H9 (cell line): ENCODE results near the gene PIP5KL1. TPM values are rescaled to one million over a fixed set of nuclear protein-coding genes. Genes with fewer than 3 reads are reported as not detected.
A peak's percentile ranks its signal among the peaks of the same experiment; 100 is the strongest.

ENCODE experiments used
- DNase-seq: peaks from one replicate; pipeline ENCODE4 v3.0.0-alpha.2; 2017
- H2AFZ ChIP-seq: one replicate; pipeline ENCODE4 v1.6.1; 2013; ENCODE audit warnings: mild to moderate bottlenecking, low read length, control low read depth, moderate library complexity
- H2AK5ac ChIP-seq: 2 replicates; pipeline ENCODE4 v1.6.1; 2013; ENCODE audit warnings: low read length, control low read depth, mixed read lengths; ENCODE audit not compliant: insufficient read length
- H2BK120ac ChIP-seq: one replicate; pipeline ENCODE4 v1.6.1; 2013; ENCODE audit warnings: low read depth, mild to moderate bottlenecking, low read length, control low read depth, inconsistent platforms; ENCODE audit not compliant: poor library complexity, severe bottlenecking
- H2BK12ac ChIP-seq: 2 replicates; pipeline ENCODE4 v1.6.1; 2013; ENCODE audit warnings: low read length, control low read depth, mixed read lengths, low read depth; ENCODE audit not compliant: insufficient read length
- H2BK15ac ChIP-seq: 2 replicates; pipeline ENCODE4 v1.6.1; 2013; ENCODE audit warnings: low read depth, low read length, control low read depth
- H2BK20ac ChIP-seq: one replicate; pipeline ENCODE4 v1.6.1; 2013; ENCODE audit warnings: low read depth, mild to moderate bottlenecking, low read length, control low read depth, inconsistent platforms; ENCODE audit not compliant: poor library complexity, severe bottlenecking
- H2BK5ac ChIP-seq: 2 replicates; pipeline ENCODE4 v1.6.1; 2013; ENCODE audit warnings: low read length, control low read depth, mixed read lengths; ENCODE audit not compliant: insufficient read length
- H3K14ac ChIP-seq: 2 replicates; pipeline ENCODE4 v1.6.1; 2013; ENCODE audit warnings: low read length, control low read depth; ENCODE audit not compliant: insufficient read depth
- H3K18ac ChIP-seq: 2 replicates; pipeline ENCODE4 v1.6.1; 2013; ENCODE audit warnings: low read depth, mild to moderate bottlenecking, mixed read lengths, low read length, control low read depth; ENCODE audit not compliant: insufficient read length
- H3K23ac ChIP-seq: 2 replicates; pipeline ENCODE4 v1.6.1; 2013; ENCODE audit warnings: low read length, control low read depth, mixed read lengths, low read depth; ENCODE audit not compliant: insufficient read length
- H3K23me2 ChIP-seq: 2 replicates; pipeline ENCODE4 v1.6.1; 2013; ENCODE audit warnings: low read depth, mild to moderate bottlenecking, mixed read lengths, low read length, control low read depth; ENCODE audit not compliant: insufficient read length, poor library complexity, severe bottlenecking
- H3K27ac ChIP-seq: 2 replicates; pipeline ENCODE4 v1.5.1; 2013; ENCODE audit warnings: low read length, control low read depth, mixed read lengths, low read depth; ENCODE audit not compliant: insufficient read length
- H3K27me3 ChIP-seq: 2 replicates; pipeline ENCODE4 v1.6.1; 2013; ENCODE audit warnings: low read length, control low read depth, inconsistent platforms; ENCODE audit not compliant: insufficient read depth
- H3K4ac ChIP-seq: 2 replicates; pipeline ENCODE4 v1.6.1; 2013; ENCODE audit warnings: low read depth, mild to moderate bottlenecking, control low read depth, inconsistent platforms, low read length, moderate library complexity
- H3K4me1 ChIP-seq: 2 replicates; pipeline ENCODE4 v1.6.1; 2013; ENCODE audit warnings: low read length, control low read depth, inconsistent platforms; ENCODE audit not compliant: insufficient read depth
- H3K4me2 ChIP-seq: 2 replicates; pipeline ENCODE4 v1.6.1; 2013; ENCODE audit warnings: low read length, control low read depth, mixed read lengths; ENCODE audit not compliant: insufficient read length, insufficient read depth
- H3K56ac ChIP-seq: 2 replicates; pipeline ENCODE4 v1.6.1; 2013; ENCODE audit warnings: low read depth, mild to moderate bottlenecking, mixed read lengths, low read length, control low read depth; ENCODE audit not compliant: insufficient read length
- H3K79me1 ChIP-seq: 2 replicates; pipeline ENCODE4 v1.6.1; 2013; ENCODE audit warnings: low read depth, mild to moderate bottlenecking, moderate library complexity, low read length, control low read depth, inconsistent platforms; ENCODE audit not compliant: insufficient read depth, poor library complexity, severe bottlenecking
- H3K79me2 ChIP-seq: 2 replicates; pipeline ENCODE4 v1.6.1; 2013; ENCODE audit warnings: low read length, control low read depth, inconsistent platforms; ENCODE audit not compliant: insufficient read depth
- H3K9ac ChIP-seq: 2 replicates; pipeline ENCODE4 v1.6.1; 2013; ENCODE audit warnings: low read length, control low read depth, mixed read lengths; ENCODE audit not compliant: insufficient read length; ENCODE audit errors: extremely low read depth
- H3K9me3 ChIP-seq: one replicate; pipeline ENCODE4 v1.6.1; 2013; ENCODE audit warnings: low read depth, low read length, inconsistent platforms; ENCODE audit not compliant: control insufficient read depth
- H3T11ph ChIP-seq: one replicate; pipeline ENCODE4 v1.6.1; 2013; ENCODE audit warnings: mild to moderate bottlenecking, low read length, control low read depth, inconsistent platforms
- H4K20me1 ChIP-seq: one replicate; pipeline ENCODE4 v1.6.1; 2013; ENCODE audit not compliant: control insufficient read depth, insufficient read length, insufficient read depth
- H4K5ac ChIP-seq: 2 replicates; pipeline ENCODE4 v1.6.1; 2013; ENCODE audit warnings: low read depth, mild to moderate bottlenecking, mixed read lengths, low read length, control low read depth; ENCODE audit not compliant: insufficient read length
- H4K8ac ChIP-seq: replicated peaks from 2 replicates; pipeline ENCODE4 v1.6.1; 2013; ENCODE audit warnings: low read length, control low read depth, mixed read lengths, low read depth; ENCODE audit not compliant: insufficient read length
- H4K91ac ChIP-seq: 2 replicates; pipeline ENCODE4 v1.6.1; 2013; ENCODE audit warnings: low read depth, mild to moderate bottlenecking, moderate library complexity, mixed read lengths, low read length, control low read depth; ENCODE audit not compliant: insufficient read length
- H3K27ac Mint-ChIP-seq, 3 experiments: 2 replicates in 2 of 3; 3 replicates in 1 of 3; pipeline ENCODE4 v1.8.0; 2020 to 2021; ENCODE audit warnings: mixed read lengths in 3 of 3, mild to moderate bottlenecking in 1 of 3, moderate library complexity in 1 of 3
- H3K27me3 Mint-ChIP-seq: 2 replicates; pipeline ENCODE4 v1.8.0; 2021; ENCODE audit warnings: low read depth, mild to moderate bottlenecking, moderate library complexity, mixed read lengths
- H3K36me3 Mint-ChIP-seq, 3 experiments: 2 replicates in 2 of 3; 3 replicates in 1 of 3; pipeline ENCODE4 v1.8.0; 2020 to 2021; ENCODE audit warnings: low read depth in 3 of 3, mixed read lengths in 3 of 3; ENCODE audit not compliant: insufficient read depth in 1 of 3
- H3K4me1 Mint-ChIP-seq, 2 experiments: 2 replicates each; pipeline ENCODE4 v1.8.0; 2020; ENCODE audit warnings: mixed read lengths in 2 of 2
- H3K4me3 Mint-ChIP-seq, 2 experiments: 2 replicates in 1 of 2; 3 replicates in 1 of 2; pipeline ENCODE4 v1.8.0; 2020 to 2021; ENCODE audit warnings: mild to moderate bottlenecking in 2 of 2, mixed read lengths in 2 of 2, moderate library complexity in 1 of 2
- H3K9me3 Mint-ChIP-seq, 2 experiments: 2 replicates in 1 of 2; 3 replicates in 1 of 2; pipeline ENCODE4 v1.8.0; 2020; ENCODE audit warnings: mild to moderate bottlenecking in 2 of 2, mixed read lengths in 2 of 2, moderate library complexity in 1 of 2
- CTCF ChIP-seq: fragments of 200-600 bp; sonication (generic); conservative IDR thresholded peaks from 3 replicates; pipeline ENCODE4 v1.8.0; 2021; ENCODE audit warnings: antibody characterized with exemption, mild to moderate bottlenecking
- WGBS: extraction: QIAGEN DNeasy Blood & Tissue Kit; methylation state at CpG from one replicate; pipeline ENCODE4 v1.1.7; 2013; ENCODE audit warnings: missing lambda C conversion rate, low lambda C conversion rate, mixed read lengths; ENCODE audit not compliant: insufficient read length; ENCODE audit errors: extremely low coverage; 5-methylcytosine and 5-hydroxymethylcytosine counted together
- total RNA-seq: library from RNA; stranded (reverse); gene quantifications from 2 replicates; pipeline ENCODE4 v1.2.1, GENCODE V29; 2021

PIP5KL1 gene
- total RNA-seq, 1 experiment from 2014 or later, result 11.6 TPM

- H3K79me2 ChIP-seq, result no peaks in the 10 kb centered on the region
- H3T11ph ChIP-seq, result no peak overlapping the region
- H4K91ac ChIP-seq, result no peak overlapping the region
- Mint-ChIP-seq H3K4me1 (peaks cover 0 to 6% of the 10 kb centered on the region in 2 experiments; a peak in 1 of 4 replicates), H3K4me3 (no peak overlapping the region), H3K9me3 (no peaks in the 10 kb centered on the region), H3K27me3 (no peaks in the 10 kb centered on the region), H3K27ac (peak overlapping the region in 2 of 3 experiments; percentile 31 to 73; a peak in 4 of 7 replicates), H3K36me3 (peaks cover 9 to 19% (median 9%) of the 10 kb centered on the region in 3 experiments)
- no peak overlapping the region for H3K14ac ChIP-seq
- H2BK120ac ChIP-seq, result no peak overlapping the region
- no peak overlapping the region for H3K18ac ChIP-seq
- no peaks in the 10 kb centered on the region for H3K27me3 ChIP-seq
- no peak overlapping the region for H3K56ac ChIP-seq
- H3K23ac ChIP-seq, result no peak overlapping the region
- H2BK12ac ChIP-seq, result no peak overlapping the region
- no peak overlapping the region for H2BK5ac ChIP-seq
- no CpG with 5 or more reads among the region's 6 CpGs for WGBS
- no peaks in the 10 kb centered on the region for H3K9me3 ChIP-seq
- H2AK5ac ChIP-seq, result no peak overlapping the region
- DNase-seq, result no peak
- H4K20me1 ChIP-seq, result no peaks in the 10 kb centered on the region
- H3K4me1 ChIP-seq, result no peaks in the 10 kb centered on the region
- no peak overlapping the region for H3K4ac ChIP-seq
- no peak overlapping the region for H3K4me2 ChIP-seq
- 0 out of 3 replicates have a peak, but pooled peaks have one; percentile 17 for TF ChIP-seq CTCF
- H2AFZ ChIP-seq, result no peak overlapping the region
- H3K23me2 ChIP-seq, result no peaks in the 10 kb centered on the region
- no peak overlapping the region for H4K5ac ChIP-seq
- no peak overlapping the region for H4K8ac ChIP-seq
- no peak overlapping the region for H2BK15ac ChIP-seq
- H3K27ac ChIP-seq, result no peak overlapping the region
- no peaks in the 10 kb centered on the region for H3K79me1 ChIP-seq
- H2BK20ac ChIP-seq, result no peak overlapping the region
- no peak overlapping the region for H3K9ac ChIP-seq
These were observed 19.9 kb downstream of the PIP5KL1 start for GRCh38 chr9:127910613-127911205.
